HL-60 (cell line): ENCODE results near the gene RNF187.

Experiments used
- CTCF ChIP-seq: IDR thresholded peaks from one replicate; pipeline ENCODE4 v1.5.1; 2011; ENCODE audit warnings: low read length, control low read depth, inconsistent platforms; ENCODE audit not compliant: insufficient read depth
- POLR2AphosphoS5 ChIP-seq: IDR thresholded peaks from 2 replicates; pipeline ENCODE4 v1.6.1; 2012; ENCODE audit warnings: low read depth
- REST ChIP-seq: IDR thresholded peaks from 2 replicates; pipeline ENCODE4 v1.6.1; 2012; ENCODE audit warnings: low read depth; ENCODE audit not compliant: insufficient replicate concordance

DNA sequence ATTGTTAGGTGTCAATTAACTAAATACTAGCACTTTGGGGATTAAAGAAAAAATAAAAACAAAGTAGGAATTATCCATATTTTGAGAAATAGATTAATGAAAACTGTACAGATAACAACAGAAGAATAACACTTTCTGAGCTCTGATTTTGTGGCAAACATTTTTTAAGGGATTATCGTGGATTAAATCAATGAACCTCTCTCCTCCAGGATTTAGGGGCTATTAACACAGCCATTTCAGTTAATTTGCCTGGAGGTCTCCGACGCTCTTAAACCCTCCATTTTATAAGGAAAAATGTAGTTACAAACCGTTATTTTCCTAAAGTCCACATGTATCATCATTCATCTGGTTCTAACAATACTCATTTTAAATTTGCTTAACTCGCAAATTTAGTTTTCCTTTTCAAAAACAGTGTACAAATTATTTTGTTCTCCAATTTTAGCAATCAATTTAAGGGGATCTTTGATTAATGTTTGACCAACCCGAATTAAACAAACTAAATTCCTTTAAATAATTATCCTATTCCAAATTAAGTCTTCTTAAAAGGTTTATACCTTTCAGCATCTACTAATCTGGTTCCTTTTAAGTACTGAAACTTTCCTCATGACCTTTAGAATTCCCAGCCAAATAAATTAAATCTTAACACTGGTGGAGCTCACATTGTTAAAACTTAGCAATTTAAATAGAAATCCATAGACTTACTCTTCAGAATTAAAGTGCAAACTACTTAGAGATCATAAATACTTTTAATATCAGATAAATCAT lies 30.7 kb upstream of the RNF187 start:
- no peak for TF ChIP-seq CTCF
- no peak for TF ChIP-seq POLR2AphosphoS5
- TF ChIP-seq REST = no peak
